Measurements from ENCODE around the gene CDH4. TPM values are rescaled to one million over a fixed set of nuclear protein-coding genes. Genes with fewer than 3 reads are reported as not detected.

Gene CDH4
- total and polyA plus RNA-seq, 2 of the 4 experiments (the other 2 are of a cell fraction) = 1.6 to 3.5 TPM

- Histone ChIP-seq H4K8ac (ENCODE audit: low read depth in 2 of 2, low read length in 2 of 2) (no peak overlapping the region), H3K18ac (ENCODE audit: low read depth, low read length) (no peak overlapping the region), H3K9me1 (ENCODE audit: insufficient read depth, low read length) (no peaks in the 10 kb centered on the region), H3K4me2 (ENCODE audit: low read depth, low read length) (no peak overlapping the region), H3K27me3 (ENCODE audit: control insufficient read depth, insufficient read depth, low read length) (no peaks in the 10 kb centered on the region), H4K20me1 (ENCODE audit: insufficient read depth, low read length) (no peaks in the 10 kb centered on the region), H3K14ac (replicated peaks; ENCODE audit: low read depth, low read length) (no peak overlapping the region), H3K36me3 (ENCODE audit: control insufficient read depth, insufficient read depth, low read length) (no peaks in the 10 kb centered on the region), H2BK20ac (ENCODE audit: low read depth, low read length) (no peak overlapping the region), H3K9ac (ENCODE audit: low read depth, low read length) (no peak overlapping the region), H4K5ac (ENCODE audit: low read depth, low read length) (no peak overlapping the region), H4K91ac (ENCODE audit: insufficient read depth, low read depth, low read length) (no peak overlapping the region), H3K56ac (ENCODE audit: extremely low read depth, insufficient read depth, low read length) (no peak overlapping the region), H2AK5ac (ENCODE audit: low read depth, low read length) (no peak overlapping the region), H2AFZ (replicated peaks; ENCODE audit: low read length, poor library complexity) (no peak overlapping the region), H2BK120ac (ENCODE audit: low read depth, low read length) (no peak overlapping the region), H3K9me3 (ENCODE audit: control insufficient read depth, insufficient read depth, low read length) (no peaks in the 10 kb centered on the region), H2AK9ac (replicated peaks; ENCODE audit: low read depth, low read length, poor library complexity) (no peak overlapping the region), H3K27ac (ENCODE audit: insufficient read depth, low read length) (no peak overlapping the region), H2BK15ac (ENCODE audit: low read depth, low read length) (no peak overlapping the region), H3K79me1 (ENCODE audit: low read depth in 1 of 2, low read length in 2 of 2) (no peaks in the 10 kb centered on the region), H2BK5ac (ENCODE audit: low read depth, low read length, poor library complexity, severe bottlenecking) (no peak overlapping the region), H3K23ac (ENCODE audit: low read depth, low read length) (no peak overlapping the region), H3K4ac (ENCODE audit: low read depth, low read length) (no peak overlapping the region), H3K4me1 (ENCODE audit: control insufficient read depth, insufficient read depth, low read length) (no peaks in the 10 kb centered on the region), H3K4me3 (ENCODE audit: insufficient read depth, low read depth, low read length) (no peak overlapping the region)
- DNase-seq = no peak
- no peak for TF ChIP-seq CEBPB (IDR thresholded peaks at IDR 0.05; ENCODE audit: low read depth, low read length)
- no peak for TF ChIP-seq ELK1 (IDR thresholded peaks at IDR 0.05; ENCODE audit: borderline replicate concordance, low read depth, low read length)
- no peak for TF ChIP-seq USF2 (IDR thresholded peaks at IDR 0.05; ENCODE audit: low read depth, low read length)
- no peak for TF ChIP-seq MAFK (IDR thresholded peaks at IDR 0.05; ENCODE audit: low read depth, low read length)
- no peak for TF ChIP-seq RCOR1 (IDR thresholded peaks at IDR 0.05; ENCODE audit: insufficient replicate concordance, low read length)
- no peak for TF ChIP-seq CTCF (conservative IDR thresholded peaks at IDR 0.05; ENCODE audit: low read depth, low read length)
- no peak for TF ChIP-seq RFX5 (IDR thresholded peaks at IDR 0.05; ENCODE audit: low read depth, low read length)
- no peak for TF ChIP-seq MAZ (IDR thresholded peaks at IDR 0.05; ENCODE audit: borderline replicate concordance, low read depth, low read length)
- ATAC-seq (ENCODE audit: low read depth) = no peak
- WGBS, 2 experiments (ENCODE audit: extremely low coverage in 2 of 2, insufficient read length in 1 of 2) = no CpG with 5 or more reads among the region's 18 CpGs
- in situ Hi-C loops (cut with MboI; ENCODE audit: low sequenced_read_pairs) = no loop called here
- dilution Hi-C loops (cut with HindIII; ENCODE audit: low sequenced_read_pairs, unreplicated experiment) = no loop called here
- ChIA-PET POLR2A (ENCODE audit: unreplicated experiment) (no interaction called here), CTCF (no interaction called here)
- no TSS peak for BruUV-seq (replicated peaks)
- intact Hi-C loops (cut with micrococcal nuclease) = no loop called here
Measured at GRCh38 chr20:61841551-61841950, 589.5 kb downstream of the CDH4 start.

Measured in IMR-90 (cell line).